Lung (tissue), 12 donors: Measurements from ENCODE around the gene EPG5. TPM values are rescaled to one million over a fixed set of nuclear protein-coding genes. Genes with fewer than 3 reads are reported as not detected.

ENCODE experiments used
- ATAC-seq: fragments of 200-7000 bp; cut with Tn5 transposase; one replicate; pipeline ENCODE4 v1.9.1; 2020; ENCODE audit warnings: moderate number of reproducible peaks; ENCODE audit not compliant: insufficient read depth, low FRiP score
- DNase-seq, 3 donors: peaks; one replicate each; pipeline ENCODE4 v3.0.0-alpha.2; 2013 to 2017
- H3K27ac ChIP-seq, 2 donors: one replicate each; pipeline ENCODE4 v1.5.1; 2013; ENCODE audit warnings: mild to moderate bottlenecking in 2 of 2, moderate library complexity in 2 of 2, control low read depth in 1 of 2, inconsistent platforms in 1 of 2, low read depth in 1 of 2, low read length in 1 of 2
- H3K27me3 ChIP-seq, 3 donors: one replicate each; pipeline ENCODE4 v1.5.1; 2013; ENCODE audit warnings: low read length in 2 of 3; ENCODE audit not compliant: control insufficient read depth in 3 of 3, insufficient read depth in 3 of 3
- H3K36me3 ChIP-seq, 4 donors: one replicate each; pipeline ENCODE4 v1.5.1; 2013; ENCODE audit warnings: low read length in 4 of 4, mild to moderate bottlenecking in 1 of 4, moderate library complexity in 1 of 4; ENCODE audit not compliant: control insufficient read depth in 4 of 4, insufficient read depth in 4 of 4
- H3K4me1 ChIP-seq, 5 donors: one replicate each; pipeline ENCODE4 v1.5.1; 2013; ENCODE audit warnings: low read length in 5 of 5, mild to moderate bottlenecking in 2 of 5, moderate library complexity in 1 of 5; ENCODE audit not compliant: control insufficient read depth in 5 of 5, insufficient read depth in 5 of 5
- H3K4me3 ChIP-seq: one replicate; pipeline ENCODE4 v1.5.1; 2013; ENCODE audit warnings: mild to moderate bottlenecking, control low read depth, moderate library complexity
- H3K9ac ChIP-seq, 2 donors: one replicate each; pipeline ENCODE4 v1.5.1; 2013; ENCODE audit warnings: low read length in 2 of 2, control low read depth in 1 of 2; ENCODE audit not compliant: insufficient read depth in 1 of 2
- H3K9me3 ChIP-seq, 4 donors: one replicate each; pipeline ENCODE4 v1.5.1; 2013; ENCODE audit warnings: low read length in 3 of 4, mild to moderate bottlenecking in 1 of 4, moderate library complexity in 1 of 4; ENCODE audit not compliant: control insufficient read depth in 4 of 4, insufficient read depth in 3 of 4
- CTCF ChIP-seq: IDR thresholded peaks from 2 replicates; pipeline ENCODE4 v1.5.1; 2012; ENCODE audit warnings: mild to moderate bottlenecking; ENCODE audit errors: control extremely low read depth, extremely low read depth
- WGBS, 2 donors: extraction: QIAGEN DNeasy Blood & Tissue Kit; methylation state at CpG; one replicate each; pipeline ENCODE4 v1.1.7; 2013; 5-methylcytosine and 5-hydroxymethylcytosine counted together
- polyA plus RNA-seq, 2 donors: library from polyadenylated mRNA; stranded (reverse); fragments of 200-250 nt; gene quantifications; one replicate each; pipeline ENCODE4 v1.2.1, GENCODE V29; 2013
- total RNA-seq, 2 donors: library from RNA; depleted of rRNA in 1 of 2; stranded (reverse); fragments of >200 nt in 1 of 2; gene quantifications; one replicate each; pipeline ENCODE4 v1.2.1, GENCODE V29; 2014 to 2021
- donor health status: control.
- donor health status: control.
- donor health status: Bipolar disorder and iron deficiency.
- donor health status: healthy.
- donor health status: DM: yes; HTN: yes; CAD: no.

The EPG5 gene
- total and polyA plus RNA-seq, 4 donors, result 7.0 to 64.5 (median 20.9) TPM

- peaks cover 0 to 5% (median 0%) of the 10 kb centered on the region in 3 donors for H3K27me3 ChIP-seq
- no peak overlapping the region for H3K9ac ChIP-seq
- DNase-seq (no peak), ATAC-seq (no peak)
- no peak overlapping the region for H3K27ac ChIP-seq
- TF ChIP-seq CTCF, result no peak
- H3K4me3 ChIP-seq, result no peak overlapping the region
- no peaks in the 10 kb centered on the region for H3K9me3 ChIP-seq
- H3K36me3 ChIP-seq, result peaks cover 5 to 13% (median 8%) of the 10 kb centered on the region in 4 donors
- no peaks in the 10 kb centered on the region for H3K4me1 ChIP-seq
- whole genome bisulfite sequencing, 2 donors, result 82 to 86% methylated on average over 8 of the region's 8 CpGs
Observed at GRCh38 chr18:45845410-45845809, 121.7 kb downstream of the EPG5 start.

- Histone ChIP-seq H3K27ac (no peak overlapping the region), H3K27me3 (peaks cover 0 to 9% (median 0%) of the 10 kb centered on the region in 3 donors), H3K9ac (no peak overlapping the region), H3K9me3 (no peaks in the 10 kb centered on the region), H3K4me3 (no peak overlapping the region), H3K4me1 (no peaks in the 10 kb centered on the region), H3K36me3 (peaks cover 5 to 10% (median 7%) of the 10 kb centered on the region in 4 donors)
- ATAC-seq, result no peak
- TF ChIP-seq CTCF, result no peak
- no peak for DNase-seq
- 84 to 91% methylated on average over 7 of the region's 7 CpGs for whole genome bisulfite sequencing, 2 donors
Observed at GRCh38 chr18:45844938-45845337, 122.2 kb downstream of the EPG5 start.

GRCh38 chr18:45843019-45843418 is 124.1 kb downstream of the EPG5 start:
- ATAC-seq, result no peak
- DNase-seq, result no peak
- H3K9me3 ChIP-seq, result no peaks in the 10 kb centered on the region
- H3K4me3 ChIP-seq, result no peak overlapping the region
- H3K36me3 ChIP-seq, result no peaks in the 10 kb centered on the region
- WGBS, 2 donors, result 80 to 86% methylated on average over 9 of the region's 9 CpGs
- H3K27me3 ChIP-seq, result peaks cover 0 to 24% (median 12%) of the 10 kb centered on the region in 3 donors
- no peak for TF ChIP-seq CTCF
- no peak overlapping the region for H3K27ac ChIP-seq
- H3K4me1 ChIP-seq, result peaks cover 0 to 6% (median 1%) of the 10 kb centered on the region in 5 donors
- H3K9ac ChIP-seq, result no peak overlapping the region

GRCh38 chr18:45841765-45842442 is 125.2 kb downstream of the EPG5 start:
- H3K9ac ChIP-seq, result no peak overlapping the region
- H3K36me3 ChIP-seq, result no peaks in the 10 kb centered on the region
- peaks cover 0 to 16% (median 4%) of the 10 kb centered on the region in 5 donors for H3K4me1 ChIP-seq
- no peak overlapping the region for H3K4me3 ChIP-seq
- 92% methylated on average over 12 of the region's 12 CpGs for WGBS, 2 donors
- ATAC-seq, result no peak
- H3K27me3 ChIP-seq, result peaks cover 0 to 31% (median 19%) of the 10 kb centered on the region in 3 donors
- H3K27ac ChIP-seq, result no peak overlapping the region
- H3K9me3 ChIP-seq, result peaks cover 0 to 4% (median 0%) of the 10 kb centered on the region in 4 donors
- TF ChIP-seq CTCF, result no peak
- DNase-seq, result no peak
